SK-N-SH (cell line): ENCODE results near the gene RSKR. TPM values are rescaled to one million over a fixed set of nuclear protein-coding genes. Genes with fewer than 3 reads are reported as not detected.

ENCODE experiments used
- CTCF ChIA-PET: fragments of 300-600, 350-600 bp; formaldehyde crosslinking; extraction: SDS; loops from one replicate; lab custom pipeline; 2021; lab: Yijun Ruan, JAX
- POLR2A ChIA-PET: fragments of 350-600 bp; sonication (Branson Sonifier 250); formaldehyde crosslinking; extraction: SDS; loops from one replicate; lab custom pipeline; 2020; ENCODE audit warnings: antibody characterized with exemption, inconsistent platforms; lab: Yijun Ruan, JAX
- DNase-seq: peaks from one replicate; pipeline ENCODE4 v3.0.0; 2012
- H2AFZ ChIP-seq: fragments of 200-600 bp; sonication (generic); 2 replicates; pipeline ENCODE4 v1.8.1; 2016; ENCODE audit warnings: antibody characterized with exemption, mild to moderate bottlenecking, low read depth
- H3F3A ChIP-seq: fragments of 200-600 bp; sonication (generic); replicated peaks from 2 replicates; pipeline ENCODE3; 2016; ENCODE audit warnings: antibody characterized with exemption, mild to moderate bottlenecking; ENCODE audit not compliant: insufficient read depth
- H3K27ac ChIP-seq, 2 experiments: fragments of 200-500 bp in 1 of 2; fragments of 200-600 bp in 1 of 2; sonication (Bioruptor generic) in 1 of 2; sonication (generic), shearing (Covaris generic) in 1 of 2; 2 replicates each; pipeline versions ENCODE4 v1.5.1 to v1.6.1; 2014 to 2016; ENCODE audit warnings: low read depth in 2 of 2, inconsistent platforms in 1 of 2, low read length in 1 of 2, mild to moderate bottlenecking in 1 of 2, mixed read lengths in 1 of 2
- H3K27me3 ChIP-seq: fragments of 200-600 bp; sonication (generic), shearing (Covaris generic); 2 replicates; pipeline ENCODE4 v1.6.1; 2016; ENCODE audit warnings: mixed run types; ENCODE audit not compliant: insufficient read depth
- H3K36me3 ChIP-seq, 2 experiments: fragments of 200-500 bp in 1 of 2; fragments of 200-600 bp in 1 of 2; sonication (Bioruptor generic) in 1 of 2; sonication (generic) in 1 of 2; replicated peaks in 1 of 2; 2 replicates each; pipeline versions ENCODE3 to v1.5.1; 2014 to 2016; ENCODE audit warnings: low read length in 1 of 2, mild to moderate bottlenecking in 1 of 2; ENCODE audit not compliant: insufficient read depth in 2 of 2, control insufficient read depth in 1 of 2
- H3K4me1 ChIP-seq, 2 experiments: fragments of 200-500 bp in 1 of 2; fragments of 200-600 bp in 1 of 2; sonication (Bioruptor generic) in 1 of 2; sonication (generic), shearing (Covaris generic) in 1 of 2; 2 replicates each; pipeline versions ENCODE4 v1.5.1 to v1.6.1; 2014 to 2016; ENCODE audit warnings: low read depth in 1 of 2, low read length in 1 of 2, mixed run types in 1 of 2; ENCODE audit not compliant: insufficient read depth in 2 of 2, control insufficient read depth in 1 of 2
- H3K4me2 ChIP-seq: fragments of 200-600 bp; sonication (generic), shearing (Covaris generic); 2 replicates; pipeline ENCODE4 v1.6.1; 2017; ENCODE audit warnings: mixed run types
- H3K4me3 ChIP-seq, 2 experiments: fragments of 200-500 bp in 1 of 2; fragments of 200-600 bp in 1 of 2; sonication (Bioruptor generic) in 1 of 2; sonication (generic), shearing (Covaris generic) in 1 of 2; 2 replicates each; pipeline versions ENCODE4 v1.5.1 to v1.8.1; 2014 to 2016; ENCODE audit warnings: low read depth in 2 of 2, inconsistent platforms in 1 of 2, low read length in 1 of 2, mild to moderate bottlenecking in 1 of 2, mixed read lengths in 1 of 2, moderate library complexity in 1 of 2
- H3K79me2 ChIP-seq: fragments of 200-600 bp; sonication (generic); 2 replicates; pipeline ENCODE4 v1.8.1; 2017; ENCODE audit warnings: mild to moderate bottlenecking; ENCODE audit not compliant: insufficient read depth
- H3K9ac ChIP-seq: fragments of 200-600 bp; sonication (generic); 2 replicates; pipeline ENCODE4 v1.6.1; 2017; ENCODE audit warnings: mixed run types
- H3K9me2 ChIP-seq: fragments of 200-600 bp; sonication (generic); 2 replicates; pipeline ENCODE4 v1.6.1; 2017; ENCODE audit warnings: mixed run types
- H3K9me3 ChIP-seq: fragments of 200-600 bp; sonication (generic); 2 replicates; pipeline ENCODE4 v1.6.1; 2017; ENCODE audit warnings: mixed run types, mild to moderate bottlenecking, moderate library complexity
- H4K20me1 ChIP-seq: fragments of 200-600 bp; sonication (generic); 2 replicates; pipeline ENCODE4 v1.6.1; 2017; ENCODE audit warnings: mild to moderate bottlenecking, mixed run types; ENCODE audit not compliant: insufficient read depth
- EZH2phosphoT487 ChIP-seq: fragments of 200-600 bp; sonication (generic); IDR thresholded peaks from 2 replicates; pipeline ENCODE4 v1.6.1; 2017; ENCODE audit warnings: low read depth, mixed run types, mild to moderate bottlenecking, antibody characterized with exemption, moderate library complexity, borderline replicate concordance
- FOXM1 ChIP-seq: IDR thresholded peaks from 2 replicates; pipeline ENCODE4 v1.4.0; 2012; ENCODE audit warnings: low read depth, mild to moderate bottlenecking
- MXI1 ChIP-seq: IDR thresholded peaks from 2 replicates; pipeline ENCODE4 v1.6.1; 2012; ENCODE audit warnings: mild to moderate bottlenecking, low read depth, low read length, improper control_type of control experiment
- RAD21 ChIP-seq: IDR thresholded peaks from 2 replicates; pipeline ENCODE4 v1.6.1; 2012; ENCODE audit warnings: mild to moderate bottlenecking, low read length
- RCOR1 ChIP-seq: fragments of 150-350 bp; IDR thresholded peaks from 2 replicates; pipeline ENCODE4 v1.6.1; 2017; ENCODE audit warnings: antibody characterized with exemption, low read length
- RFX5 ChIP-seq: IDR thresholded peaks from 2 replicates; pipeline ENCODE4 v1.6.1; 2012; ENCODE audit warnings: mild to moderate bottlenecking, improper control_type of control experiment, low read length
- SIN3A ChIP-seq: IDR thresholded peaks from 2 replicates; pipeline ENCODE4 v1.6.1; 2012; ENCODE audit warnings: low read depth, mild to moderate bottlenecking, low read length, moderate library complexity, borderline replicate concordance
- TCF12 ChIP-seq: IDR thresholded peaks from 2 replicates; pipeline ENCODE4 v1.4.0; 2012
- TEAD4 ChIP-seq: IDR thresholded peaks from 2 replicates; pipeline ENCODE4 v1.4.0; 2012; ENCODE audit warnings: mild to moderate bottlenecking, borderline replicate concordance; ENCODE audit not compliant: insufficient read depth
- USF1 ChIP-seq: IDR thresholded peaks from 2 replicates; pipeline ENCODE4 v1.4.0; 2012; ENCODE audit warnings: low read depth, borderline replicate concordance
- WGBS: methylation state at CpG from one replicate; pipeline ENCODE4 v1.1.6; 2017; ENCODE audit warnings: low lambda C conversion rate; 5-methylcytosine and 5-hydroxymethylcytosine counted together
- polyA plus RNA-seq, 3 experiments: library from polyadenylated mRNA; depleted of rRNA; stranded (reverse); fragments of >200 nt; gene quantifications; 2 replicates each; pipeline ENCODE4 v1.2.3, GENCODE V29; 2012

The RSKR gene
- polyA plus RNA-seq, 1 of the 3 experiments (the other 2 are of a cell fraction): 7.9 TPM

- TF ChIP-seq USF1: no peak
- TF ChIP-seq RFX5: no peak
- no peak for TF ChIP-seq TEAD4
Observed at GRCh38 chr17:28597606-28598383, 16.2 kb downstream of the RSKR start (continued).

GRCh38 chr17:28592260-28592659 lies 21.7 kb downstream of the RSKR start:
- H3K27me3 ChIP-seq: no peaks in the 10 kb centered on the region
- no peaks in the 10 kb centered on the region for H3K4me1 ChIP-seq
- DNase-seq: no peak
- H2AFZ ChIP-seq: no peak overlapping the region
- no peaks in the 10 kb centered on the region for H3K9me3 ChIP-seq
- H3K9ac ChIP-seq: no peak overlapping the region
- H3K9me2 ChIP-seq: no peaks in the 10 kb centered on the region
- 100% methylated on average over 4 of the region's 4 CpGs for WGBS
- no peak overlapping the region for H3K4me3 ChIP-seq
- H3F3A ChIP-seq: no peaks in the 10 kb centered on the region
- peaks cover 17 to 23% of the 10 kb centered on the region in 2 experiments for H3K36me3 ChIP-seq
- POLR2A ChIA-PET: no interaction called here
- peaks cover 51% of the 10 kb centered on the region; the same call in 1 of the 2 replicates for H3K79me2 ChIP-seq
- H4K20me1 ChIP-seq: no peaks in the 10 kb centered on the region
- H3K4me2 ChIP-seq: no peak overlapping the region
- no peak overlapping the region for H3K27ac ChIP-seq
- CTCF ChIA-PET: interaction anchor here (1.1 to 2.4 kb wide), 6 partner anchors 17 to 97 kb away, joined by 4 to 11 read pairs (median 5); no protein-coding TSS in a partner anchor
- TF ChIP-seq RAD21 (no peak), FOXM1 (no peak), SIN3A (no peak), TCF12 (no peak), RCOR1 (no peak)

GRCh38 chr17:28585851-28586250 lies 28.1 kb downstream of the RSKR start:
- WGBS: 94% methylated on average over 3 of the region's 3 CpGs
- H2AFZ ChIP-seq: no peak overlapping the region
- H3K9ac ChIP-seq: no peak overlapping the region
- POLR2A ChIA-PET: no interaction called here
- H3K4me1 ChIP-seq: no peaks in the 10 kb centered on the region
- TF ChIP-seq EZH2phosphoT487 (no peak), SIN3A (no peak), MXI1 (no peak)
- no peak overlapping the region for H3K27ac ChIP-seq
- CTCF ChIA-PET: interaction anchor here (1.5 kb wide), 1 partner anchor 27 kb away, joined by 4 read pairs; the partner anchor contains the start of gene RSKR
- no peaks in the 10 kb centered on the region for H3F3A ChIP-seq
- no peaks in the 10 kb centered on the region for H3K9me2 ChIP-seq
- no peak for DNase-seq
- H3K79me2 ChIP-seq: peaks cover 4% of the 10 kb centered on the region; the same call in 1 of the 2 replicates
- no peaks in the 10 kb centered on the region for H4K20me1 ChIP-seq
- no peak overlapping the region for H3K4me3 ChIP-seq
- no peak overlapping the region for H3K4me2 ChIP-seq
- H3K9me3 ChIP-seq: no peaks in the 10 kb centered on the region
- no peaks in the 10 kb centered on the region for H3K27me3 ChIP-seq
- H3K36me3 ChIP-seq: peaks cover 45 to 49% of the 10 kb centered on the region in 2 experiments
